K562 (cell line): ENCODE data around the gene HEMGN. TPM values are rescaled to one million over a fixed set of nuclear protein-coding genes. Genes with fewer than 3 reads are reported as not detected.

Source experiments
- C11orf30 ChIP-seq: fragments of 450-650 bp; IDR thresholded peaks from 2 replicates; pipeline ENCODE4 v1.6.1; 2016; ENCODE audit warnings: low read depth, mild to moderate bottlenecking
- CHD2 ChIP-seq: IDR thresholded peaks from 2 replicates; pipeline ENCODE4 v1.6.1; 2011; ENCODE audit warnings: low read depth, low read length
- ESRRA ChIP-seq: fragments of 450-650 bp; IDR thresholded peaks from 2 replicates; pipeline ENCODE4 v1.6.1; 2014; ENCODE audit warnings: low read depth, mild to moderate bottlenecking, moderate library complexity, borderline replicate concordance
- ETV6 ChIP-seq, 3 experiments: fragments of 150-350 bp in 1 of 3; sonication (generic) in 1 of 3; formaldehyde crosslinking in 1 of 3; IDR thresholded peaks; 2 replicates each; pipeline versions ENCODE4 v1.6.1 to v1.8.0; 2014 to 2022; ENCODE audit warnings: borderline replicate concordance in 2 of 3, low read depth in 2 of 3, antibody characterized with exemption in 1 of 3, low read length in 1 of 3, mild to moderate bottlenecking in 1 of 3, missing genetic modification reagents in 1 of 3
- FOS ChIP-seq: IDR thresholded peaks from 3 replicates; pipeline ENCODE4 v1.6.1; 2011; ENCODE audit not compliant: insufficient read length; ENCODE audit errors: extremely low read depth
- HMG20A ChIP-seq: fragments of 450-650 bp; formaldehyde crosslinking; conservative IDR thresholded peaks from 2 replicates; pipeline ENCODE4 v1.4.0; 2020; ENCODE audit warnings: mild to moderate bottlenecking, mixed read lengths
- MAZ ChIP-seq, 2 experiments: fragments of 450-650 bp in 1 of 2; sonication (generic) in 1 of 2; formaldehyde crosslinking; IDR thresholded peaks in 1 of 2; conservative IDR thresholded peaks in 1 of 2; 2 replicates each; pipeline versions ENCODE4 v1.4.0 to v1.5.0; 2020; ENCODE audit warnings: mild to moderate bottlenecking in 1 of 2, missing genetic modification reagents in 1 of 2
- MCM3 ChIP-seq: fragments of 450-650 bp; IDR thresholded peaks from 2 replicates; pipeline ENCODE4 v1.6.1; 2016
- MED1 ChIP-seq: sonication (generic); formaldehyde crosslinking; IDR thresholded peaks from 2 replicates; pipeline ENCODE4 v1.8.1; 2023; ENCODE audit warnings: missing genetic modification reagents, borderline replicate concordance
- MYNN ChIP-seq, 2 experiments: sonication (generic); formaldehyde crosslinking in 1 of 2; IDR thresholded peaks; 2 replicates each; pipeline versions ENCODE4 v1.5.0 to v1.6.1; 2016 to 2020; ENCODE audit warnings: antibody characterized with exemption in 1 of 2, missing genetic modification reagents in 1 of 2
- NCOR1 ChIP-seq: fragments of 450-650 bp; IDR thresholded peaks from 2 replicates; pipeline ENCODE4 v1.6.1; 2016; ENCODE audit warnings: mild to moderate bottlenecking, moderate library complexity
- POU5F1 ChIP-seq: fragments of 150-350 bp; IDR thresholded peaks from 2 replicates; pipeline ENCODE4 v1.6.1; 2014; ENCODE audit warnings: borderline replicate concordance, low read length, low read depth, mild to moderate bottlenecking; ENCODE audit not compliant: partially characterized antibody
- RFX5 ChIP-seq: IDR thresholded peaks from 2 replicates; pipeline ENCODE4 v1.6.1; 2011; ENCODE audit warnings: low read depth, mild to moderate bottlenecking, improper control_type of control experiment, low read length
- RFX7 ChIP-seq: fragments of 250-450 bp; sonication (Bioruptor Pico); IDR thresholded peaks from 2 replicates; pipeline ENCODE4 v1.5.1; 2021; ENCODE audit warnings: mild to moderate bottlenecking
- SIX5 ChIP-seq, 2 experiments: IDR thresholded peaks; 2 replicates each; pipeline ENCODE4 v1.6.1; 2011; ENCODE audit warnings: low read length in 2 of 2, borderline replicate concordance in 1 of 2, low read depth in 1 of 2, mild to moderate bottlenecking in 1 of 2, moderate library complexity in 1 of 2; ENCODE audit not compliant: insufficient read depth in 1 of 2
- SMC3 ChIP-seq: conservative IDR thresholded peaks from 2 replicates; pipeline ENCODE4 v1.6.1; 2011; ENCODE audit warnings: low read depth, low read length, improper control_type of control experiment; ENCODE audit not compliant: insufficient read depth
- SP1 ChIP-seq: sonication (generic); formaldehyde crosslinking; IDR thresholded peaks from 2 replicates; pipeline ENCODE4 v1.8.1; 2022; ENCODE audit warnings: mild to moderate bottlenecking, missing genetic modification reagents
- ZNF175 ChIP-seq: fragments of 200-800 bp; sonication (Bioruptor generic); IDR thresholded peaks from 2 replicates; pipeline ENCODE4 v1.6.1; 2016; ENCODE audit warnings: low read depth, mild to moderate bottlenecking, missing genetic modification characterization, missing compliant biosample characterization
- ZNF444 ChIP-seq: fragments of 250-450 bp; sonication (Bioruptor Pico); IDR thresholded peaks from 2 replicates; pipeline ENCODE4 v1.4.0; 2020; ENCODE audit warnings: mild to moderate bottlenecking, moderate library complexity
- ZNF551 ChIP-seq: fragments of 250-450 bp; sonication (Bioruptor Pico); IDR thresholded peaks from 2 replicates; pipeline ENCODE4 v1.5.0; 2021; ENCODE audit warnings: mild to moderate bottlenecking, moderate library complexity
- polyA plus RNA-seq, 8 experiments: library from polyadenylated mRNA; depleted of rRNA in 4 of 8; stranded (reverse) in 5 of 8; unstranded in 3 of 8; fragments of >200 nt; fragmentation: Nextera tagmentation in 2 of 8; fragmentation: Illumina TruSeq in 1 of 8; extraction: Ambion mirVana in 2 of 8; extraction: Trizol in 1 of 8; gene quantifications; 2 replicates each; pipeline versions ENCODE4 v1.2.1 to v1.2.3, GENCODE V29; 2011 to 2014; ENCODE audit warnings: inconsistent platforms in 1 of 8, missing spikeins in 1 of 8
- total RNA-seq, 7 experiments: library from RNA; depleted of rRNA in 6 of 7; stranded (reverse); fragments of >200 nt in 6 of 7; fragmentation: Illumina TruSeq in 2 of 7; extraction: Trizol in 2 of 7; gene quantifications; 2 replicates each; pipeline versions ENCODE4 v1.2.1 to v1.2.3, GENCODE V29; 2011 to 2021; ENCODE audit warnings: low replicate concordance in 1 of 7
- TF ChIP-seq, protein P1 (sequence below), 3 experiments: fragments of 200-800 bp in 1 of 3; fragments of 250-450 bp in 1 of 3; fragments of 450-650 bp in 1 of 3; sonication (Bioruptor Pico) in 1 of 3; sonication (Bioruptor generic) in 1 of 3; formaldehyde crosslinking in 1 of 3; IDR thresholded peaks; 2 replicates each; pipeline versions ENCODE4 v1.6.1 to v1.8.0; 2016 to 2022; ENCODE audit warnings: mild to moderate bottlenecking in 2 of 3, missing genetic modification characterization in 2 of 3, missing compliant biosample characterization in 1 of 3, moderate library complexity in 1 of 3
- TF ChIP-seq, protein P2 (sequence below): sonication (generic); formaldehyde crosslinking; IDR thresholded peaks from 2 replicates; pipeline ENCODE4 v1.8.0; 2022; ENCODE audit warnings: mild to moderate bottlenecking, low read depth, missing genetic modification reagents
- TF ChIP-seq, protein P3 (sequence below): fragments of 250-450 bp; sonication (Bioruptor Pico); IDR thresholded peaks from 2 replicates; pipeline ENCODE4 v1.8.0; 2021; ENCODE audit warnings: borderline replicate concordance, mild to moderate bottlenecking, moderate library complexity; ENCODE audit not compliant: poor library complexity, severe bottlenecking

HEMGN gene
- total and polyA plus RNA-seq, 9 of the 15 experiments (the other 6 are each of a cell fraction or from before 2014, with no cell fraction given), result 56.3 to 258 (median 137) TPM

DNA sequence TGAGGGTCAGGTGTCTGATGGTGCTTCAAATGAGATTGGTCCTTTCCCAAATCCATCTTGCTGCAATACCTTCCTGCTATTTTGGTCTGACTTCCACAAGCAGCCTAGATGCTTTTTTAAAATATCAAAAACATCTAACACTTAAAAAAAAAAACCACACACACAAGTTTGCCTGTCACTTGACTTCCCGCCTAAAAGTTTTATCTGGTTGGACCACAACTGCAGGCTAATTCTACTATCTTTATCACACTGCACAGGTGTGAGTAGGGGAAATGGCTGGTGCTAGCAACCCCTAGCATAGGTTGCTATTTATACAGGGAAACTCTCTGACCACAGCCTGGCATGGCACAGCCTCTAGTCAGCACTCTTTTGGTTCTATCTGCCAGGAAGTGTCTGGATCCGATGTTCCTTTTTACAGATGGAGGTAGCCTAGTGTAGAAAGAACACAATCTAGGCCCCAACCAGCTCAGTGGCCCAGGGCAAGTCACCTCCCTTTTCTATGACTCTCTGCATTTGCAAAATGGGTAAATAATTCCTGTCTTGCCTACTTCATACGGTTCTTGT lies at the start of gene HEMGN (continued):
- no peak for TF ChIP-seq FOS
- no peak for TF ChIP-seq HMG20A (CRISPR knock-in tag)
- TF ChIP-seq ZNF444 (CRISPR knock-in tag), result no peak
- TF ChIP-seq, protein P1, sequence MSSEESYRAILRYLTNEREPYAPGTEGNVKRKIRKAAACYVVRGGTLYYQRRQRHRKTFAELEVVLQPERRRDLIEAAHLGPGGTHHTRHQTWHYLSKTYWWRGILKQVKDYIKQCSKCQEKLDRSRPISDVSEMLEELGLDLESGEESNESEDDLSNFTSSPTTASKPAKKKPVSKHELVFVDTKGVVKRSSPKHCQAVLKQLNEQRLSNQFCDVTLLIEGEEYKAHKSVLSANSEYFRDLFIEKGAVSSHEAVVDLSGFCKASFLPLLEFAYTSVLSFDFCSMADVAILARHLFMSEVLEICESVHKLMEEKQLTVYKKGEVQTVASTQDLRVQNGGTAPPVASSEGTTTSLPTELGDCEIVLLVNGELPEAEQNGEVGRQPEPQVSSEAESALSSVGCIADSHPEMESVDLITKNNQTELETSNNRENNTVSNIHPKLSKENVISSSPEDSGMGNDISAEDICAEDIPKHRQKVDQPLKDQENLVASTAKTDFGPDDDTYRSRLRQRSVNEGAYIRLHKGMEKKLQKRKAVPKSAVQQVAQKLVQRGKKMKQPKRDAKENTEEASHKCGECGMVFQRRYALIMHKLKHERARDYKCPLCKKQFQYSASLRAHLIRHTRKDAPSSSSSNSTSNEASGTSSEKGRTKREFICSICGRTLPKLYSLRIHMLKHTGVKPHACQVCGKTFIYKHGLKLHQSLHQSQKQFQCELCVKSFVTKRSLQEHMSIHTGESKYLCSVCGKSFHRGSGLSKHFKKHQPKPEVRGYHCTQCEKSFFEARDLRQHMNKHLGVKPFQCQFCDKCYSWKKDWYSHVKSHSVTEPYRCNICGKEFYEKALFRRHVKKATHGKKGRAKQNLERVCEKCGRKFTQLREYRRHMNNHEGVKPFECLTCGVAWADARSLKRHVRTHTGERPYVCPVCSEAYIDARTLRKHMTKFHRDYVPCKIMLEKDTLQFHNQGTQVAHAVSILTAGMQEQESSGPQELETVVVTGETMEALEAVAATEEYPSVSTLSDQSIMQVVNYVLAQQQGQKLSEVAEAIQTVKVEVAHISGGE (CRISPR knock-in tag; IDR thresholded peaks at IDR 0.05), result peak in 1 of 3 experiments; percentile 50; a peak in 2 of 6 replicates
- no peak for TF ChIP-seq ZNF551 (CRISPR knock-in tag)
- TF ChIP-seq, protein P2, sequence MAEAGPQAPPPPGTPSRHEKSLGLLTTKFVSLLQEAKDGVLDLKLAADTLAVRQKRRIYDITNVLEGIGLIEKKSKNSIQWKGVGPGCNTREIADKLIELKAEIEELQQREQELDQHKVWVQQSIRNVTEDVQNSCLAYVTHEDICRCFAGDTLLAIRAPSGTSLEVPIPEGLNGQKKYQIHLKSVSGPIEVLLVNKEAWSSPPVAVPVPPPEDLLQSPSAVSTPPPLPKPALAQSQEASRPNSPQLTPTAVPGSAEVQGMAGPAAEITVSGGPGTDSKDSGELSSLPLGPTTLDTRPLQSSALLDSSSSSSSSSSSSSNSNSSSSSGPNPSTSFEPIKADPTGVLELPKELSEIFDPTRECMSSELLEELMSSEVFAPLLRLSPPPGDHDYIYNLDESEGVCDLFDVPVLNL (CRISPR knock-in tag), result no peak
- peak; percentile 15 to 22; a peak in 1 of 4 replicates for TF ChIP-seq MAZ (CRISPR knock-in tag; conservative IDR thresholded peaks at IDR 0.05 in 1 of 2, IDR thresholded peaks at IDR 0.05 in 1 of 2)
- no peak; the same call in 1 of the 2 replicates for TF ChIP-seq ESRRA
- TF ChIP-seq ZNF175 (CRISPR knock-in tag), result no peak
- TF ChIP-seq RFX5, result no peak
- TF ChIP-seq SP1 (CRISPR knock-in tag), result no peak
- TF ChIP-seq SMC3, result no peak
- no peak for TF ChIP-seq RFX7
- TF ChIP-seq SIX5 (IDR thresholded peaks at IDR 0.05; ENCODE audit: borderline replicate concordance in 1 of 2, insufficient read depth in 1 of 2, low read depth in 1 of 2, low read length in 2 of 2), result no peak
- no peak for TF ChIP-seq POU5F1
- TF ChIP-seq, protein P3, sequence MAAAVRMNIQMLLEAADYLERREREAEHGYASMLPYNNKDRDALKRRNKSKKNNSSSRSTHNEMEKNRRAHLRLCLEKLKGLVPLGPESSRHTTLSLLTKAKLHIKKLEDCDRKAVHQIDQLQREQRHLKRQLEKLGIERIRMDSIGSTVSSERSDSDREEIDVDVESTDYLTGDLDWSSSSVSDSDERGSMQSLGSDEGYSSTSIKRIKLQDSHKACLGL (CRISPR knock-in tag), result no peak
- peak; percentile 87 for TF ChIP-seq MYNN (IDR thresholded peaks at IDR 0.05)
- no peak for TF ChIP-seq MYNN (CRISPR knock-in tag; IDR thresholded peaks at IDR 0.05)
- TF ChIP-seq CHD2, result no peak
- peak in 1 of 2 experiments; percentile 79; a peak in 1 of 4 replicates for TF ChIP-seq ETV6 (IDR thresholded peaks at IDR 0.05; ENCODE audit: borderline replicate concordance in 1 of 2, low read depth in 2 of 2, low read length in 1 of 2)
- no peak for TF ChIP-seq ETV6 (CRISPR knock-in tag; IDR thresholded peaks at IDR 0.05; ENCODE audit: borderline replicate concordance)
- peak; percentile 95 for TF ChIP-seq NCOR1
- no peak for TF ChIP-seq MED1 (CRISPR knock-in tag)
- TF ChIP-seq C11orf30, result no peak
- TF ChIP-seq MCM3, result no peak
